GM23338 (cell line): ENCODE measurements around the gene TCF7L1.

Experiments used
- CREB1 ChIP-seq: fragments of 250-450 bp; sonication (Bioruptor Pico); IDR thresholded peaks from 2 replicates; pipeline ENCODE4 v1.5.0; 2020; ENCODE audit warnings: low read depth, mild to moderate bottlenecking, moderate library complexity
- EZH2 ChIP-seq: fragments of 200-600 bp; sonication (generic); IDR thresholded peaks from one replicate; pipeline ENCODE4 v1.8.0; 2017; ENCODE audit warnings: antibody characterized with exemption, mild to moderate bottlenecking, low read depth; ENCODE audit not compliant: unreplicated experiment
- EZH2phosphoT487 ChIP-seq: fragments of 200-600 bp; sonication (generic); IDR thresholded peaks from one replicate; pipeline ENCODE4 v1.8.1; 2018; ENCODE audit warnings: antibody characterized with exemption; ENCODE audit not compliant: unreplicated experiment
- POLR2AphosphoS5 ChIP-seq: IDR thresholded peaks from 2 replicates; pipeline ENCODE4 v1.6.1; 2016; ENCODE audit warnings: antibody characterized with exemption, low read depth
- ZNF331 ChIP-seq: fragments of 250-450 bp; sonication (Bioruptor Pico); IDR thresholded peaks from 2 replicates; pipeline ENCODE4 v1.5.0; 2020; ENCODE audit warnings: low read depth, mild to moderate bottlenecking, moderate library complexity
- TF ChIP-seq, protein P1 (sequence below), 2 experiments: fragments of 200-600 bp in 1 of 2; sonication (generic) in 1 of 2; conservative IDR thresholded peaks; 2 replicates each; pipeline versions ENCODE4 v1.5.1 to v1.6.1; 2016 to 2017; ENCODE audit warnings: antibody characterized with exemption in 2 of 2, low read depth in 2 of 2, mild to moderate bottlenecking in 2 of 2, moderate library complexity in 1 of 2

DNA sequence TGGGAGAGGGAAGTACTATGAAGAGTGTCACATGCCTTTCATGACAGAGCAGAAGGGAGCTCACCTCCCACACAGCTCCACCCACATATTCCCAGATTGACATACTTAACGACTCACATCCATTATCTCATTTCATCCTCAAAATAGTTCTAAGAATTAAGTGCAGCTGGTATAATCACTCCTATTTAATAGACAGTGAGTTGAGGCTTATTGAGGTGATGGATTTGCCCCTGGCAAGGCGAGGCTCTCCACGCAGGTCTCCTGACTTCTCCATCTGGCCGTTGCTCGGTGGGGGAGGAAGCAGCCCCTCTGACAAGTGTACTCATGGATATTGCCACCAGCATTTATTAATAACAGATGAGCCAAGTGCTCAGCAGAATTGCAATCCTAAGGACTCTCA, 113.2 kb downstream of the TCF7L1 start:
- TF ChIP-seq, protein P1, sequence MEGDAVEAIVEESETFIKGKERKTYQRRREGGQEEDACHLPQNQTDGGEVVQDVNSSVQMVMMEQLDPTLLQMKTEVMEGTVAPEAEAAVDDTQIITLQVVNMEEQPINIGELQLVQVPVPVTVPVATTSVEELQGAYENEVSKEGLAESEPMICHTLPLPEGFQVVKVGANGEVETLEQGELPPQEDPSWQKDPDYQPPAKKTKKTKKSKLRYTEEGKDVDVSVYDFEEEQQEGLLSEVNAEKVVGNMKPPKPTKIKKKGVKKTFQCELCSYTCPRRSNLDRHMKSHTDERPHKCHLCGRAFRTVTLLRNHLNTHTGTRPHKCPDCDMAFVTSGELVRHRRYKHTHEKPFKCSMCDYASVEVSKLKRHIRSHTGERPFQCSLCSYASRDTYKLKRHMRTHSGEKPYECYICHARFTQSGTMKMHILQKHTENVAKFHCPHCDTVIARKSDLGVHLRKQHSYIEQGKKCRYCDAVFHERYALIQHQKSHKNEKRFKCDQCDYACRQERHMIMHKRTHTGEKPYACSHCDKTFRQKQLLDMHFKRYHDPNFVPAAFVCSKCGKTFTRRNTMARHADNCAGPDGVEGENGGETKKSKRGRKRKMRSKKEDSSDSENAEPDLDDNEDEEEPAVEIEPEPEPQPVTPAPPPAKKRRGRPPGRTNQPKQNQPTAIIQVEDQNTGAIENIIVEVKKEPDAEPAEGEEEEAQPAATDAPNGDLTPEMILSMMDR (conservative IDR thresholded peaks at IDR 0.05; ENCODE audit: low read depth in 2 of 2): no peak
- no peak for TF ChIP-seq EZH2
- TF ChIP-seq CREB1 (CRISPR knock-in tag): no peak
- TF ChIP-seq ZNF331 (CRISPR knock-in tag): no peak
- no peak for TF ChIP-seq EZH2phosphoT487
- no peak for TF ChIP-seq POLR2AphosphoS5
